ENCODE results near the gene SFRP5. TPM values are rescaled to one million over a fixed set of nuclear protein-coding genes. Genes with fewer than 3 reads are reported as not detected.

SFRP5 gene
- total RNA-seq, 4 donors from 2014 or later = 11.9 to 34.4 (median 18.2) TPM

- no peak overlapping the region for H3K4me3 ChIP-seq
- WGBS, 2 donors (ENCODE audit: low coverage in 1 of 2) = 61 to 82% methylated on average over 1 to 4 of the region's 11 CpGs
- H3K27me3 ChIP-seq = peaks cover 15% of the 10 kb centered on the region
- no peaks in the 10 kb centered on the region for H3K9me3 ChIP-seq
- no peak overlapping the region for H3K27ac ChIP-seq
- no peak for TF ChIP-seq EP300 (IDR thresholded peaks at IDR 0.05)
- no peak for TF ChIP-seq POLR2AphosphoS5 (IDR thresholded peaks at IDR 0.05)
- TF ChIP-seq POLR2A (IDR thresholded peaks at IDR 0.05) = no peak
- no peak for TF ChIP-seq CTCF (IDR thresholded peaks at IDR 0.05)
- ATAC-seq = no peak
- H3K36me3 ChIP-seq = no peaks in the 10 kb centered on the region
- peaks cover 0 to 18% (median 4%) of the 10 kb centered on the region in 3 donors for H3K4me1 ChIP-seq
Measured at GRCh38 chr10:97778452-97779302, 6.9 kb upstream of the SFRP5 start.

- Histone ChIP-seq H3K36me3 (no peaks in the 10 kb centered on the region), H3K27me3 (peaks cover 30% of the 10 kb centered on the region), H3K4me1 (peaks cover 0 to 19% (median 4%) of the 10 kb centered on the region in 3 donors), H3K9me3 (no peaks in the 10 kb centered on the region), H3K4me3 (no peak overlapping the region), H3K27ac (no peak overlapping the region)
- 80 to 97% methylated on average over 1 to 3 of the region's 4 CpGs for WGBS, 2 donors (ENCODE audit: low coverage in 1 of 2)
- ATAC-seq = no peak
- no peak for TF ChIP-seq CTCF (IDR thresholded peaks at IDR 0.05)
- no peak for TF ChIP-seq EP300 (IDR thresholded peaks at IDR 0.05)
- TF ChIP-seq POLR2A (IDR thresholded peaks at IDR 0.05) = no peak
- no peak for TF ChIP-seq POLR2AphosphoS5 (IDR thresholded peaks at IDR 0.05)
Measured at GRCh38 chr10:97777143-97777542, 5.3 kb upstream of the SFRP5 start.

- Histone ChIP-seq H3K27me3 (peaks cover 53% of the 10 kb centered on the region), H3K36me3 (no peaks in the 10 kb centered on the region), H3K4me1 (peaks cover 0 to 16% (median 0%) of the 10 kb centered on the region in 3 donors), H3K27ac (no peak overlapping the region), H3K9me3 (no peaks in the 10 kb centered on the region), H3K4me3 (no peak overlapping the region)
- TF ChIP-seq POLR2AphosphoS5 (IDR thresholded peaks at IDR 0.05) (no peak), POLR2A (IDR thresholded peaks at IDR 0.05) (no peak), EP300 (IDR thresholded peaks at IDR 0.05) (no peak), CTCF (IDR thresholded peaks at IDR 0.05) (no peak)
- ATAC-seq = no peak
- WGBS, 2 donors (ENCODE audit: low coverage in 1 of 2) = 67 to 83% methylated on average over 1 to 4 of the region's 10 CpGs
Measured at GRCh38 chr10:97774811-97775294, 3.1 kb upstream of the SFRP5 start.

- H3K4me3 ChIP-seq = no peak overlapping the region
- no peak for ATAC-seq
- no CpG with 5 or more reads among the region's 1 CpG for WGBS, 2 donors (ENCODE audit: low coverage in 1 of 2)
- no peak for TF ChIP-seq CTCF (IDR thresholded peaks at IDR 0.05)
- TF ChIP-seq POLR2AphosphoS5 (IDR thresholded peaks at IDR 0.05) = no peak
- TF ChIP-seq POLR2A (IDR thresholded peaks at IDR 0.05) = no peak
- TF ChIP-seq EP300 (IDR thresholded peaks at IDR 0.05) = no peak
- no peak overlapping the region for H3K27ac ChIP-seq
- H3K9me3 ChIP-seq = no peaks in the 10 kb centered on the region
- peaks cover 64% of the 10 kb centered on the region for H3K27me3 ChIP-seq
- H3K4me1 ChIP-seq = peaks cover 0 to 16% (median 0%) of the 10 kb centered on the region in 3 donors
- no peaks in the 10 kb centered on the region for H3K36me3 ChIP-seq
Measured at GRCh38 chr10:97773096-97773495, 1.3 kb upstream of the SFRP5 start.

All from gastroesophageal sphincter (tissue), 4 donors.